ENCODE data around the gene COP1. TPM values are rescaled to one million over a fixed set of nuclear protein-coding genes. Genes with fewer than 3 reads are reported as not detected.

The COP1 gene
- total RNA-seq, 4 donors from 2014 or later = 46.2 to 76.3 (median 50.5) TPM

GRCh38 chr1:176049582-176049981 is 157.5 kb downstream of the COP1 start:
- intact Hi-C loops (cut with DNase I; ENCODE audit: low total_unique reads) = no loop called here
- TF ChIP-seq CTCF (IDR thresholded peaks at IDR 0.05) = no peak
- TF ChIP-seq POLR2A (IDR thresholded peaks at IDR 0.05) = no peak
- no peak overlapping the region for H3K4me3 ChIP-seq (ENCODE audit: low read depth, poor library complexity, severe bottlenecking)
- no peak for DNase-seq (ENCODE audit: low spot score in 2 of 2)

- WGBS, 2 donors = 51 to 67% methylated on average over 3 of the region's 3 CpGs
- no peak for DNase-seq (ENCODE audit: low spot score in 2 of 2)
- intact Hi-C loops (cut with DNase I; ENCODE audit: low total_unique reads) = no loop called here
- no peak for TF ChIP-seq CTCF (IDR thresholded peaks at IDR 0.05)
- no peak for TF ChIP-seq POLR2A (IDR thresholded peaks at IDR 0.05)
- no peak overlapping the region for H3K4me3 ChIP-seq (ENCODE audit: low read depth, poor library complexity, severe bottlenecking)
These were observed 160.2 kb downstream of the COP1 start for GRCh38 chr1:176046926-176047325.

- DNase-seq (ENCODE audit: low spot score in 2 of 2) = no peak
- intact Hi-C loops (cut with DNase I; ENCODE audit: low total_unique reads) = no loop called here
- TF ChIP-seq POLR2A (IDR thresholded peaks at IDR 0.05) (no peak), CTCF (IDR thresholded peaks at IDR 0.05) (no peak)
- no peak overlapping the region for H3K4me3 ChIP-seq (ENCODE audit: low read depth, poor library complexity, severe bottlenecking)
These were observed 163.5 kb downstream of the COP1 start for GRCh38 chr1:176043537-176043936.

- TF ChIP-seq CTCF (IDR thresholded peaks at IDR 0.05) = no peak
- TF ChIP-seq POLR2A (IDR thresholded peaks at IDR 0.05) = no peak
- no peak for DNase-seq (ENCODE audit: low spot score in 2 of 2)
- no peak overlapping the region for H3K4me3 ChIP-seq (ENCODE audit: low read depth, poor library complexity, severe bottlenecking)
- WGBS, 2 donors = 41 to 46% methylated on average over 2 of the region's 2 CpGs
- intact Hi-C loops (cut with DNase I; ENCODE audit: low total_unique reads) = no loop called here
These were observed 173.2 kb downstream of the COP1 start for GRCh38 chr1:176033881-176034280.

- TF ChIP-seq POLR2A (IDR thresholded peaks at IDR 0.05) (no peak), CTCF (IDR thresholded peaks at IDR 0.05) (no peak)
- no peak for DNase-seq (ENCODE audit: low spot score in 2 of 2)
- 45 to 69% methylated on average over 1 of the region's 1 CpG for WGBS, 2 donors
- H3K4me3 ChIP-seq (ENCODE audit: low read depth, poor library complexity, severe bottlenecking) = no peak overlapping the region
- intact Hi-C loops (cut with DNase I; ENCODE audit: low total_unique reads) = no loop called here
These were observed 173.6 kb downstream of the COP1 start for GRCh38 chr1:176033474-176033873.

GRCh38 chr1:176032040-176032645 is 174.9 kb downstream of the COP1 start:
- no peak for DNase-seq (ENCODE audit: low spot score in 2 of 2)
- TF ChIP-seq POLR2A (IDR thresholded peaks at IDR 0.05) = no peak
- no peak for TF ChIP-seq CTCF (IDR thresholded peaks at IDR 0.05)
- intact Hi-C loops (cut with DNase I; ENCODE audit: low total_unique reads) = no loop called here
- 59 to 62% methylated on average over 2 of the region's 2 CpGs for WGBS, 2 donors
- H3K4me3 ChIP-seq (ENCODE audit: low read depth, poor library complexity, severe bottlenecking) = no peak overlapping the region
